K562 (cell line): ENCODE data around the gene USP16. TPM values are rescaled to one million over a fixed set of nuclear protein-coding genes. Genes with fewer than 3 reads are reported as not detected.

Experiments
- HDAC3 ChIP-seq: fragments of 450-650 bp; IDR thresholded peaks from 2 replicates; pipeline ENCODE4 v1.6.1; 2018; ENCODE audit warnings: borderline replicate concordance, mild to moderate bottlenecking, moderate library complexity; ENCODE audit not compliant: partially characterized antibody
- SFPQ ChIP-seq: fragments of 200-400 bp; formaldehyde crosslinking; IDR thresholded peaks from 2 replicates; pipeline ENCODE4 v1.6.1; 2017; ENCODE audit warnings: mild to moderate bottlenecking, low read depth, low read length, moderate library complexity
- SIN3A ChIP-seq, 2 experiments: fragments of 150-350 bp in 1 of 2; IDR thresholded peaks; 2 replicates each; pipeline ENCODE4 v1.6.1; 2011 to 2016; ENCODE audit warnings: borderline replicate concordance in 2 of 2, low read depth in 2 of 2, low read length in 2 of 2, mild to moderate bottlenecking in 2 of 2, moderate library complexity in 2 of 2; ENCODE audit not compliant: control insufficient read depth in 1 of 2
- SREBF1 ChIP-seq: fragments of 150-350 bp; IDR thresholded peaks from 2 replicates; pipeline ENCODE4 v1.6.1; 2014; ENCODE audit warnings: antibody characterized with exemption, low read depth, low read length, borderline replicate concordance
- TSHZ1 ChIP-seq: fragments of 250-450 bp; sonication (Bioruptor Pico); IDR thresholded peaks from 2 replicates; pipeline ENCODE4 v1.4.0; 2020; ENCODE audit warnings: mild to moderate bottlenecking, moderate library complexity
- ZKSCAN8 ChIP-seq: fragments of 200-800 bp; sonication (Bioruptor generic); IDR thresholded peaks from 2 replicates; pipeline ENCODE4 v1.6.1; 2016; ENCODE audit warnings: missing genetic modification characterization, missing compliant biosample characterization
- ZNF785 ChIP-seq: fragments of 250-450 bp; sonication (Bioruptor Pico); IDR thresholded peaks from 2 replicates; pipeline ENCODE4 v1.4.0; 2020; ENCODE audit warnings: mild to moderate bottlenecking
- polyA plus RNA-seq, 8 experiments: library from polyadenylated mRNA; depleted of rRNA in 4 of 8; stranded (reverse) in 5 of 8; unstranded in 3 of 8; fragments of >200 nt; fragmentation: Nextera tagmentation in 2 of 8; fragmentation: Illumina TruSeq in 1 of 8; extraction: Ambion mirVana in 2 of 8; extraction: Trizol in 1 of 8; gene quantifications; 2 replicates each; pipeline versions ENCODE4 v1.2.1 to v1.2.3, GENCODE V29; 2011 to 2014; ENCODE audit warnings: inconsistent platforms in 1 of 8, missing spikeins in 1 of 8
- total RNA-seq, 7 experiments: library from RNA; depleted of rRNA in 6 of 7; stranded (reverse); fragments of >200 nt in 6 of 7; fragmentation: Illumina TruSeq in 2 of 7; extraction: Trizol in 2 of 7; gene quantifications; 2 replicates each; pipeline versions ENCODE4 v1.2.1 to v1.2.3, GENCODE V29; 2011 to 2021; ENCODE audit warnings: low replicate concordance in 1 of 7

The USP16 gene
- total and polyA plus RNA-seq, 9 of the 15 experiments (the other 6 are each of a cell fraction or from before 2014, with no cell fraction given) = 38.4 to 90.9 (median 62.8) TPM

DNA sequence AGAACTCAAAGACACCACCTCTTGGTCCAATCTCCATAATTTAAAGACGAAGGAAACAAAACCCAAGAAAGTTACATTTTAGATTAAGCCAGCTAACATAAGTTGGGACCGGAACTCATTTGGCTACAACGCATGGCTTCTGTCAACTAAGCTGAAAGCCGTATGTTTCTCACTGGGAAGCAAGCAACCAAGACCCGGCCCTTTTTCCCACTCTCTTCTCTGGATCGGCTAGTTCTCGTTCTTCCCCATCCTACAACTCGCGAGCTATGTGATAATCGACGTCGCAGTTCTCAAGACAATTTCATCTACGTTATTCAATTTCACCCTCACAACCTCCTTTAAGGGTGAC is 48.4 kb downstream of the USP16 start (continued):
- no peak for TF ChIP-seq ZKSCAN8
- TF ChIP-seq ZNF785 = no peak
- no peak for TF ChIP-seq SREBF1
- TF ChIP-seq TSHZ1 (CRISPR knock-in tag) = no peak
- TF ChIP-seq HDAC3 = peak; percentile 40
- TF ChIP-seq SIN3A (IDR thresholded peaks at IDR 0.05; ENCODE audit: borderline replicate concordance in 2 of 2, control insufficient read depth in 1 of 2, low read depth in 2 of 2, low read length in 2 of 2) = peak in 1 of 2 experiments; percentile 66; a peak in 2 of 4 replicates
- no peak for TF ChIP-seq SFPQ
